NCI-H1105 (cell line): ENCODE measurements around the gene ARF3.
"Not testable (repeated sequence)": the region's sequence is repeated elsewhere in the genome, so short reads cannot be mapped to it uniquely, and the experiment has no call there.

Experiments used
- DNase-seq: peaks from one replicate; lab custom pipeline; 2025; lab: John Stamatoyannopoulos, UW

Gene ARF3

DNA sequence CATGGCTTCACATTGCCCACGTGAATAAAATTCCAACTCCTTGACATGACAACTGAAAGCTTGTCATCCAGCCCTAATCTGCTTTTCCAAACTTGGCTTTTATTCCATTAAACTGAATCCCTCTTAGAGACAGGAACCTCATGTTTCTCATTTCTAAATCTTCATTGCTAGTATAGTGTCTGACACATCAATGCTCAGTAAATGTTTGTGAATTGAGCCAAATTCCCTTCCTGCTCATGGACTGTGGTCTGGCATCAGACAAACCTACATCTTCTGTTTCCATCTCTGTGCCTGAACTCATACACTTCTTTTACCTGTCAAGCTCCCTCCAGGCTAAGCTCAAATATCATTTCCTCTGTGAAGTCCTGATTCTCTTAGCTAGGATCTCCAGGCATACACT is 27.7 kb downstream of the ARF3 start:
- no peak for DNase-seq

DNA sequence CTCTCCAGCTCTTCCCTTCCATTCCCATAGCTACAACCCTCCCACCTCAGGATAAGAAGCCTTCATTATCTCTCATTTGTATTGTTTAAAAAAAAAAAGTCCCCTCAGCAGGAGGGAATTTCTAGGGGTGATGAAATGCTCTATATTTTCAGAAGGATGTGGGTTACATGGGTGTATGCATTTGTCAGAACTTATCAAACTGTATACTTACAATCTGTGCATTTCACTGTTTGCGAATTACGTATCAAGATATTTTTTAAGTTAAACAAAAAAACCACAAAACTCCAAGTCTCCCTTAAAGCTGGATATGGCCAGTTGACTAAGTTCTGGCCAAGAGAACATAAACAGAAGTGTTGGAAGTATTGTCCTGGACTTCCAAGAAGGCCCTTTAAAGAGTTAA is 30.0 kb downstream of the ARF3 start:
- DNase-seq: no peak

DNA sequence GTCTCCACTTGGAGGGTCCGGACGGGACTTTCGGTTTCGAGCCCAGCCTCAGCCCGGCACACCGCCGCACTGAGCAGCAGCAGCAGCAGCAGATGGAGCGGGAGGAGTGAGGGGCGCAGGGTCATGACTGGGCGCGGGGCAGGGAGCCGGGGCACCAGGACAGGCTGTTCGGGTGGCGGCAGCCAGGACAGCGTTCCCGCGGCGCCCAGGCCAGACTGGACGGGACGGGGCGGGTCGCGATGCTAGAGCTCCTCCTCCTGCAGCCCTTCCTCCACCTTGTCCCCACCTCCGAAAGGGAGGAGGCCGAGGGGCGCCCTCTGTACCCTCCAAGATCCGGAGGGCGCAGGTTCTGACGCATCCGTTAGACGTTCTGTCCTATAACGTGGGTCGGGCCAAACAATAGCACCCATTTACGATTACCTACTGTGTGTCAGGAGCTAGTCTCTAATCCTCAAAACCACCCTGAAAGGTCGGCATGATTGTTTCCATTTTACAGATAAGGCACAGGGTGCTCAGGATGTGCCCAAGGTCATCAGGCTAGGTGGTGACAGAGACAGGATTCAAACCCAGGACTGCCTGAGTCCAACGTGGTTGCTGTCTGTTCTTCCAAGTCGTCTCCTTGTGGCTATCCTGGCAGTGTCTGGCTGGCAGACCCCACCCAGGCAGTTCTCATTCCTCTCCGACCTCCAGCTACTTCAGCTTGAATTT is 31.8 kb downstream of the ARF3 start, which contains the start of gene FKBP11:
FKBP11 (minus strand) TSS at position 189 of the 708 bp plus-strand sequence; CDS start at position 125, 64 bp downstream.
- DNase-seq: no peak

DNA sequence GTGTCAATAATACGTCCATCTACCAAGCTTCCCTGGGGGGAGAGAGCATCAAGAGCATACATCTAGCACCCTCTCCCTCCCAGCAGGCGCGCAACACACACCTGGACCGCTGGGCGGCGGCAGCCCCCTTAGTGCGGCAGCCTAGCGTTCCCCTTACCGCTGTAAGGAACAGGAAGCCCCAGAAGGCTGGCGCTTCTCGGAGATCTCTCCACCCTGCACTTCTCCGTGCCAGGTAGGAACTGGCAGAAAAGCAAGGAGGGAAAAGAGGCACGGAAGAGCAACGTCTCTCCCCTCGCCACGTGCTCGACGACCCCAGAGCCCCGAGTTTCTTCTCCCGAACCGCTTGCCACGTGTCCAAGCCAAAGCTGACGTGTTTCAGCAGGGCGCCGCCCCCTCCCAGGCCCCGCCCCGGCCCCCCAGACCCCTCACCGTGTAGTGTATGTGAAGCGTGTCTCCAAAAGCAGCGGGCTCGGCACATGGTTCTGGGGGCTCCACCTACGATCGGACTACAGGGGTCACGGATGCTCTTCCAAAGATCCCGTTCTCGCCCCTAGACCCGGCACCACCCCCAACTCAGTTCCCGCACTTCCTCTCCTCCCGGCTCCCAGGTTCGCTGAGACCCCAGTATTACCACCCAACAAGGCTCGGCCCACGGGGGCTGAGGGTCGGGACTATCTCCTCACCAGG is 32.5 kb downstream of the ARF3 start:
- peak; percentile 16 for DNase-seq

DNA sequence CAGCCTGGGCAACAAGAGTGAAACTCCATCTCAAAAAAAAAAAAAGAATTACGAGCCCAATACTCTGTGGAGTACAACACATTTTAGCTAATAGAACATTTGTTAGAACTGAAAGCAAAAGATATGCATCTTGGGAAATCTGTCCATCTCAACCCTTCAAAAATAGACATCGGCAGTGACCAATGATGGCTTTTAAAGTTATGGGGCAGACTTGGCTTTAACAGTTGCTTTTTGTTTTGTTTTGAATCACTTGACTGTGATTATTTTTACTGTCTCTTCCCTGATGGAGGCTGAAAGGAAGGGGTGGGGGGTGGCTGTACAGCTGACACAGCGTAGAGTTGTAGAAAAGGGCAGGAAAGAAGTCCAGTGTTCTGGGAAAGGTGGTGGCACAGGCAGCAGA is 34.2 kb downstream of the ARF3 start:
- DNase-seq: no peak

DNA sequence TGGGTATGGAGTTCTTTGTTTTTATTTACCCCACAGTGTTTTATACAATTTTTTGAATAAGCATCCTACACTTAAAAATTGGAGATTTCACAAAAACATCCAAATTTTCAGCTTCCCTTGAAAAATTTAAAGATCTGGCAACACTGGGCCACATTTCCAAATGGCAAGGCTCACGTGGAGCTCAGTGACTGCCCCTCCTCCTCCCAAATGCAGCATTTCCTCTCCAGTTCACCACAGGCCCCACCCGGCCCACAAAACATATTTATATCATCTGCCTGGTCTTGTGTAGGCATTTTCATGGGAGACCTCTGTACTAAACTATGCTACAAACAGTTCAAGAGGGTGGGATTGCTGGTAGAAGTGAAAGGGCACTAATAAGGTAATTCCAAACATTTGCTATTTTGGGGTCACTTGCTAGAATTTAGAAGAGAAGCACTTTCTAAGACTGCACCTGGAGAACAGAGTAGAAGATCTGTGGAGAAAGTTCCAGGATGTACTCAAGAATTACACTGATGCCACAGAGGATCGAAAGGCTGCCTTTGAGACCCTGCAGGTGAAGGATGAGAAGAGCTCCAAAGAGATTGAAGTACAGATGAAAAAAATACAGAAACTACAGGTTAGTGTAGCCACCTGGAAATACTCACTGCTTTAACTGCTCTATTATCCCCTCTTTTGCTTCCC is 39.3 kb downstream of the ARF3 start:
- no peak for DNase-seq

DNA sequence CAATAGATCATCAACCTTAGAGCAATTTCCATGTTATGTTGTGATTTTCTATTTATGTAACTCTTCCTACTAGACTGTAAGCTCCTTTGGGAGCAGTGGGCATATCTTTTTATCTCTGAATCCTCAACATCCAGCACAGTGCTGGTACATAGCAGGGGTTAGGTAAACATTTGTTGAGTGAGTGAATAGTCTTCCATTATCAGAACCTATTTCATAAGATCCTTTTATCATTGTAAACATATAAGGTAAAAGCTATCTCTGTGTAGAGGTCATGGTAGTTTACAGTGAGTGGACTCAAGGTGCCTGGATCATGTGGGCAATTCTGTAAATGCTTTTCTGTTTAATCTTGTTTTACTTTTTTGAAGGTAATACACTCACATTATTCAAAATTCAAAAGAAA is 47.1 kb downstream of the ARF3 start:
- DNase-seq: no peak

DNA sequence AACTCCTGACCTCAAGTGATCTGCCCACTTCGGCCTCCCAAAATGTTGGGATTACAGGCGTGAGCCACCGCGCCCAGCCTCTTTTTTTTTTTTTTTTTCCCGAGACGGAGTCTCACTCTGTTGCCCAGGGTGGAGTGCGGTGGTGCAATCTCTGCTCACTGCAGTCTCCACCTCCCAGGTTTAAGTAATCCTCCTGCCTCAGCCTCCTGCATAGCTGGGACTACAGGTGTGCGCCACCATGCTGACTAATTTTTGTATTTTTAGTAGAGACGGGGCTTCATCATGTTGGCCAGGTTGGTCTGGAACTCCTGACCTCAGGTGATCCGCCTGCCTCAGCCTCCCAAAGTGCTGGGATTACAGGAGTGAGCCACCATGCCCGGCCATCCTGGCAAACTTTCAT is 47.6 kb downstream of the ARF3 start:
- DNase-seq: not testable (repeated sequence)

DNA sequence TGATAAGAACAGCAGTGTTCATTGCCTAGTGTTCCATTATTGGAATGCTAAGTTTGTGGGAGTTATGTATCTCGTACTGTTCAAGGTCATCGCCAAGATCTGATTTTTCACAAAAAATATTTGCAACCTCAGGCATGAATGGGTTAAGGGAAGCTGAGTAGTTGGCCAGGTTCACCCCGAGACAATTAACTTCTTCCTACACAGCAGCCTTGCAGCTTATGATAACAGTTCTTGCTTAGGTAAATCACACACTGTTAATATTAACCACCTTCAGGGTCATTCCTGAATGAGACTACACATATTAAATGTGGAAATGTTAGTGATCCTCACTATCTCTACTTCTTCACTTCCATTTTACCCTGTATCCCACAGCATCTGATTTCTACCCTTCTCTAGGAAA is 50.0 kb downstream of the ARF3 start:
- no peak for DNase-seq

DNA sequence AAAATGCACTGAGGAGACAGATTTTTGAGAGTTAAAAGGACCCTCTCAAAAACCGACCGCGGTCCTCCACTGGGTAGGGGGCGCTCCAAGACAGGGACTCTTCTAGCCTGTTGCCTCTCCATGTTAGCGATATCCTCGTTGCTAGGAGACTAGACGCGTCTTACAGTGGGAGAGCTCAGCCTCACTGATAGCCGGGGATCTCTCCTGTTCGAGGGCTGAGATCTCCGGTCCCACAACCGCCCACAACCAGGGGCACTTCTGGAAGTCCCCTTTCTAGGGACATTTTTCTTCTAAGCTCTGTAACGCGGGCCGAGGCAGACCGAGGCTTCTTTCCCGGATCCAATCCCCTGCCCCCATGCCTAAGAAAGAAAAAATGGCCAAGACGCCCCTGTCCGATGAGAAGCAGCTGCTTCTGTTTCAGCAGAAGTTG is 53.3 kb downstream of the ARF3 start:
- peak; percentile 58 for DNase-seq

DNA sequence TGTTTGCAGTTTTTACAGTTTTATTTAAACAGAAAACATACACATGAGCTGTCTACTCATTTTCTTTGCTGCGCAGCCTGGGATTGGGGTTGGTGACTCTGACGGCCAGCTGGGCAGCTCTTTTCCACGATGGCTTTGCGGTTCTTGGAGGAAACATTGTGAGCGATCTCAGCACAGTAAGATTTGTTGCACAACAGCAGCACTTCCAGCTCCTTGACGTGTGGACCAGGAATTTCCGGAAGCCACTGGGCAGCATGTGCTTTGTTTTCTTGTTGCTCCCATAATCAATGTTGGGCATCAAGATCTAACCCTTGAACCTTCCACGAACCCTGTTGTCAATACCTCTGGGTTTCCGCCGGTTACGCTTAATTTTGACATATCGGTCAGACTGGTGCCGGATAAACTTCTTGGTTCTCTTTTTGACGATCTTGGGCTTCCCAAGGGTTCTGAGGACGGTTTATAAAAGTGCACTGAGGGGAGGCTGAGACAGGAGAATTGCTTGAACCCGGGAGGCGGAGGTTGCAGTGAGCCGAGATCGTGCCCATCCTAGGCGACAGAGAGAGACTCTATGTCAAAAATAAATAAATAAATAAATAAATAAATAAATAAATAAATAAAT is 53.8 kb downstream of the ARF3 start:
- no peak for DNase-seq

DNA sequence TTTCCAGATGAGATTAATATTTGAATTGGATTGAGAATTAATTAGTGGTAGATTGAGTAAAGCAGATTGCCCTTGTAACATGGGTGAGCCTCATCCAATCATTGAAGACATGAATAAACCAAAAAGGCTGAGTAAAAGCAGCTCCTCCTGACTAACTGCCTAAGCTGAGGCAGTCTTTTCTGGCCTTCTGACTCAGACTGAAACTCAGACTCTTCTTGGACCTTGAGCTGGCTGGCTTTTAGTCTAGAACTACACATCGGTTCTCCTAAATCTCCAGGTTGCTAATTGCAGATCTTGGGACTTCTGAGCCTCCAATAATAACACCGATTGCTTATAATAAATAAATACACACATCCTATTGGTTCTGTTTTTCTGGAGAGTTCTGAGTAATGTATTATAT is 56.0 kb downstream of the ARF3 start:
- no peak for DNase-seq

DNA sequence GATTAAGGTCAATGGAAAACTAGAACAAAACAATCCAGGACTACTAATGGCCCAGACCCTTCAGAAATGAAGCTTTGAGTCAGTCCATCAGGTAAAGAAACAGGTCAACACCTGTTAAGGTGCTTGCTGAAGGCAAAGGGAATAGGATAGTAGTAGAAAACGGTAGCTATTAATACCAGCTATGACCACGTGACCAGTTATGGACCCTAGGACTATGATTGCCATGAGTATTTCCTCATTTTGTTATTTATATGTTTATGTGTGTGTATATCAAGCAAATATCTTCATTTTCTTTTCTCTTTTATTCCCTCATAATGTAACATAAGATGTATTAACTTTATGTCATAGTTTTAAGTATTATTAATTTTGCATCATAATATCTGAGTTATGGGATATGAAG is 57.6 kb downstream of the ARF3 start:
- no peak for DNase-seq

DNA sequence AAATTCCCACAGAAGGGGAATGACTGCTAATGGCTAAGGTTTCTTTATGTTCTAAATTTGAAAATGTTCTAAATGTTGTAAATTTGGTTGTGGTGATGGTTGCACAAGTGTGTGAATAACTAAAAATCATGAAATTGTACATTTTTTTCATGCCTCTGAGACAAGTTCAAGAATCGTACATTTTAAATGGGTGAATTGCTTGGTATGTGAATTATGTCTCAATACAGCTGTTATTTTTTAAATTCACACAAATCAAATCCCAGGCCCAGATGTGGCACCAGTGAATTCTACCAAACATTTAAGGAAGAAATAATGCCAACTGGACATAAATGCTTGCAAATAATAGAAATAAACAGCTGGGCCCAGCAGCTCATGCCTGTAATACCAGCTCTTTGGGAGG is 63.0 kb downstream of the ARF3 start:
- no peak for DNase-seq

DNA sequence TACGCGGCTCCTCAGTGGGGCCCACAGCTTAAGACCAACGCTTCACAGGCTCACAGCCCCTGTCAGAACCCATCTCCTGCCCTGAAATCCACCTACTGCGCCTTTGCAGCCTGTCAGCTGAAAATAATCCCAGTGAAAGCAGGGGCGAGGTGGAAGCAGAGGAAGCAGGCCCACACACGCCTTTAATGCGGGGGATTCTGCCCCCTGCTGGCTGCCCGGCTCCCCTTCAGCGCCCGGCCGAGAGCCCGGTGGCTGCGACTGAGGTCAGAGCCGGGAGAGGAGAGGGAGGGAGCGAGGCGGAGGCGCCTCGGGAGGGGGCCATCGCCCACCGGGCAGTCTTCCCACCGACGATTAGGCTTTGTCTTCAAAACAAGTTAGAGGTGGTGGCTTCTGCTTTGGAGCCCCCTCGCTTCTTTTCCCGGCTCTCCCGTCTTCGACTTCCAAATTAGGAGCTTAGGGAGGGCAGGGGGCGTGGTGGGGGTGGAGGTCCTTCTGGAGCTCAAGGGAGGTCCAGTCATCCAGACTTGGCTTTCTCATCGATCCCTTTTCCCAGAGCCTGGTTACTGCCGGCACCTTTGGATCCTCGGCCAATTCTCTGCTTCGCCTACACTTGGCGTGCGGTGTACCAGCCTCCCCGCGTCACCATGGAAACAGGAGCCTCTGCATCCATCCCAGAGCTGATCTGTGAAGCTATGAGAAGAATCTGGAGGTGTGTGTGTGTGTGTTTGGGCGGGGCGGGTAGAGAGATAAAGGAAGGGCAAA is 66.4 kb downstream of the ARF3 start:
- DNase-seq: peak; percentile 54

DNA sequence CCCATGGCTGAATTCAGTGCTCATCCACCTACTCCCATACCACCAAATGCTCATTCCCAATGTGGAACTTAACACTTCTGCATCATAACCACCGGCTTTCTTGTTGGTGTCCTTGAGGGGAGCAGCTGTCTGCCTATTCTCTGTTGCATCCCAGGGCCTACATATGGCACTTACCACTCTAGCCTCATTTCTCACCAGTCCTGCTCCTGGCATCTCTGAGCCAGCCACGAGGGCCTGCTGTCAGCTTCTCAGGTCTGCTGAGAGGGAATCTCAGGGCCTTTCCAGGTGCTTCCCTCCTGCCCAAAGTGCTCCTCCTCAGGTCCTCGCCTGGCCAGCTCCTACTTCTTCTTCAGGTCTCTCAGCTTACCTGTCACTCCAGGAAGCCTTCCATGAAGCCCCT is 67.6 kb downstream of the ARF3 start:
- no peak for DNase-seq
